ENCODE results near the gene PHAF1.

GRCh38 chr16:67188323-67188722 is 78.6 kb downstream of the PHAF1 start:
- TF ChIP-seq EZH2 (IDR thresholded peaks at IDR 0.05; ENCODE audit: insufficient read depth, poor library complexity, severe bottlenecking) (no peak), EZH2phosphoT487 (IDR thresholded peaks at IDR 0.05; ENCODE audit: insufficient read depth, low read depth) (no peak)

Data from GM23248 (cell line).